GM12878 (cell line): ENCODE measurements around the gene CNTRL.

Experiments used
- BCL11A ChIP-seq: IDR thresholded peaks from 2 replicates; pipeline ENCODE4 v1.6.1; 2011; ENCODE audit warnings: low read depth, low read length
- JUND ChIP-seq: IDR thresholded peaks from 2 replicates; pipeline ENCODE4 v1.6.1; 2012; ENCODE audit warnings: low read depth, mild to moderate bottlenecking, low read length, improper control_type of control experiment, moderate library complexity
- POLR2A ChIP-seq: IDR thresholded peaks from 2 replicates; pipeline ENCODE4 v1.6.1; 2011; ENCODE audit warnings: low read depth, mild to moderate bottlenecking, low read length
- YY1 ChIP-seq: IDR thresholded peaks from 2 replicates; pipeline ENCODE4 v1.6.1; 2011; ENCODE audit warnings: low read depth, mild to moderate bottlenecking, low read length
- TF ChIP-seq, protein P1 (sequence below), 3 experiments: IDR thresholded peaks in 2 of 3; conservative IDR thresholded peaks in 1 of 3; 2 replicates each; pipeline ENCODE4 v1.5.1; 2011; ENCODE audit warnings: low read depth in 3 of 3, low read length in 3 of 3, mild to moderate bottlenecking in 3 of 3, control low read depth in 2 of 3, moderate library complexity in 2 of 3, inconsistent platforms in 1 of 3, mixed read lengths in 1 of 3; ENCODE audit not compliant: control insufficient read depth in 2 of 3, insufficient read depth in 1 of 3; ENCODE audit errors: extremely low read depth in 1 of 3
- TF ChIP-seq, protein P2 (sequence below): fragments of 450-650 bp; IDR thresholded peaks from 2 replicates; pipeline ENCODE4 v1.6.1; 2016; ENCODE audit warnings: mild to moderate bottlenecking

GRCh38 chr9:121071756-121072421, 2.9 kb upstream of the CNTRL start:
- TF ChIP-seq, protein P1, sequence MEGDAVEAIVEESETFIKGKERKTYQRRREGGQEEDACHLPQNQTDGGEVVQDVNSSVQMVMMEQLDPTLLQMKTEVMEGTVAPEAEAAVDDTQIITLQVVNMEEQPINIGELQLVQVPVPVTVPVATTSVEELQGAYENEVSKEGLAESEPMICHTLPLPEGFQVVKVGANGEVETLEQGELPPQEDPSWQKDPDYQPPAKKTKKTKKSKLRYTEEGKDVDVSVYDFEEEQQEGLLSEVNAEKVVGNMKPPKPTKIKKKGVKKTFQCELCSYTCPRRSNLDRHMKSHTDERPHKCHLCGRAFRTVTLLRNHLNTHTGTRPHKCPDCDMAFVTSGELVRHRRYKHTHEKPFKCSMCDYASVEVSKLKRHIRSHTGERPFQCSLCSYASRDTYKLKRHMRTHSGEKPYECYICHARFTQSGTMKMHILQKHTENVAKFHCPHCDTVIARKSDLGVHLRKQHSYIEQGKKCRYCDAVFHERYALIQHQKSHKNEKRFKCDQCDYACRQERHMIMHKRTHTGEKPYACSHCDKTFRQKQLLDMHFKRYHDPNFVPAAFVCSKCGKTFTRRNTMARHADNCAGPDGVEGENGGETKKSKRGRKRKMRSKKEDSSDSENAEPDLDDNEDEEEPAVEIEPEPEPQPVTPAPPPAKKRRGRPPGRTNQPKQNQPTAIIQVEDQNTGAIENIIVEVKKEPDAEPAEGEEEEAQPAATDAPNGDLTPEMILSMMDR (IDR thresholded peaks at IDR 0.05 in 2 of 3, conservative IDR thresholded peaks at IDR 0.05 in 1 of 3; ENCODE audit: control insufficient read depth in 2 of 3, extremely low read depth in 1 of 3, insufficient read depth in 1 of 3, low read depth in 3 of 3, low read length in 3 of 3): no peak; a peak in 2 of 6 replicates
- TF ChIP-seq YY1 (no peak), POLR2A (peak; percentile 59), BCL11A (no peak), JUND (no peak)
- TF ChIP-seq, protein P2, sequence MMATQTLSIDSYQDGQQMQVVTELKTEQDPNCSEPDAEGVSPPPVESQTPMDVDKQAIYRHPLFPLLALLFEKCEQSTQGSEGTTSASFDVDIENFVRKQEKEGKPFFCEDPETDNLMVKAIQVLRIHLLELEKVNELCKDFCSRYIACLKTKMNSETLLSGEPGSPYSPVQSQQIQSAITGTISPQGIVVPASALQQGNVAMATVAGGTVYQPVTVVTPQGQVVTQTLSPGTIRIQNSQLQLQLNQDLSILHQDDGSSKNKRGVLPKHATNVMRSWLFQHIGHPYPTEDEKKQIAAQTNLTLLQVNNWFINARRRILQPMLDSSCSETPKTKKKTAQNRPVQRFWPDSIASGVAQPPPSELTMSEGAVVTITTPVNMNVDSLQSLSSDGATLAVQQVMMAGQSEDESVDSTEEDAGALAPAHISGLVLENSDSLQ: peak; percentile 85; the same call in 1 of the 2 replicates
